Renal cortical epithelial cell (primary cell): ENCODE results near the gene IFITM5. TPM values are rescaled to one million over a fixed set of nuclear protein-coding genes. Genes with fewer than 3 reads are reported as not detected.
A peak's percentile ranks its signal among the peaks of the same experiment; 100 is the strongest.
"Not testable (repeated sequence)": the region's sequence is repeated elsewhere in the genome, so short reads cannot be mapped to it uniquely, and the experiment has no call there.

Source experiments
- DNase-seq: peaks from one replicate; pipeline ENCODE4 v3.0.0-alpha.2; 2011; ENCODE audit warnings: low read depth
- total RNA-seq: library from RNA; depleted of rRNA; stranded (reverse); fragments of >200 nt; gene quantifications from 2 replicates; pipeline ENCODE4 v1.2.3, GENCODE V29; 2014

IFITM5 gene
- total RNA-seq, 1 donor from 2014 or later, result not detected

- DNase-seq, result no peak
Measured at GRCh38 chr11:312092-312816, 12.9 kb upstream of the IFITM5 start.

GRCh38 chr11:311013-311748 lies 11.9 kb upstream of the IFITM5 start:
- not testable (repeated sequence) for DNase-seq

GRCh38 chr11:309979-310572 lies 10.8 kb upstream of the IFITM5 start:
- not testable (repeated sequence) for DNase-seq

- not testable (repeated sequence) for DNase-seq
Measured at GRCh38 chr11:308740-309665, 9.7 kb upstream of the IFITM5 start.

GRCh38 chr11:307766-308708 lies 8.7 kb upstream of the IFITM5 start, which contains the start of gene IFITM2:
Gene IFITM2 (plus strand): TSS chr11:307816. CDS start chr11:308193, 377 bp downstream.
- peak; percentile 77 for DNase-seq

GRCh38 chr11:306645-307371 lies 7.5 kb upstream of the IFITM5 start:
- DNase-seq, result no peak

GRCh38 chr11:305844-306211 lies 6.5 kb upstream of the IFITM5 start:
- DNase-seq, result no peak

DNA sequence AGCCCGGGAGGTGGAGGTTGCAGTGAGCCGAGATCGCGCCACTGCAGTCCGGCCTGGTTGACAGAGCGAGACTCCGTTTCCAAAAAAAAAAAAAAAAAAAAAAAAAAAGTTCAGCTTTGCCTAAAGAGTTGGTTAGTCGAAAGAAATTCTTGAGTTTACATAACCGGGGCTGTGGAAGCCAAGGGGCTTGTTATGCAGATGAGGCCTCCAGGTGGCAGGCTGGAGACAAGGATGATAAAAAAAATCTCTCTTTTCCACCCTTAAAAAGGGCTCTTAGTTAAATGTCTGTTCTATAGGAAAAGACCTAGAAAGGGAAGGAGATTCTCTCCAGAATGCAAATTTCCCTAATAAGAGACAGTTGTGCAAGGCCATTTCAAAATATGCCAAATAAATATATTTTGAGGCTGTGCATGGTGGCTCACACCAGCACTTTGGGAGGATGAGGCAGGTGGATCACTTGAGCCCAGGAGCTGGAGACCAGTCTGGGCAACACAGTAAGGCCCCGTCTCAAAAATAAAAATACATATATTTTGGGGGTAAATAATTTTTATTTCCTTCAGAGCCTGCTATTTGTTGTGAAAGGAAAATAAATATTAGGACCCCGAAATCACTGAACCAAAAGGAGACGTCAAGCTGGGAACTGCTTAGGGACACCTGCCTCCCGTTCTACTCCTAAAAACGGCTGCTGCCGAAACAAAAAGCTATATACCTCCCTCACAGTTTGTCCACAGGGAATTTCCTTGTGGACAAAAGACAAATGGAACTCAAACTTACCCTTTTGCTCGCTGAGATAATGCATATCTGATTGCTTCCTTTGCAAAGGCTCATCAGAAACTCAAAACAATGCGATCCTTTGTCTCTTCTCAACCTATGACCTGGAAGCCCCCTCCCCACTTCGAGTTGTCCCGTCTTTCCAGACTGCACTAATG lies 5.9 kb upstream of the IFITM5 start:
- DNase-seq, result peak; percentile 64

- no peak for DNase-seq
Measured at GRCh38 chr11:304061-304506, 4.8 kb upstream of the IFITM5 start.

GRCh38 chr11:303363-303762 lies 4.0 kb upstream of the IFITM5 start:
- DNase-seq, result no peak

GRCh38 chr11:299951-300735 lies 817 bp upstream of the IFITM5 start:
- no peak for DNase-seq

DNA sequence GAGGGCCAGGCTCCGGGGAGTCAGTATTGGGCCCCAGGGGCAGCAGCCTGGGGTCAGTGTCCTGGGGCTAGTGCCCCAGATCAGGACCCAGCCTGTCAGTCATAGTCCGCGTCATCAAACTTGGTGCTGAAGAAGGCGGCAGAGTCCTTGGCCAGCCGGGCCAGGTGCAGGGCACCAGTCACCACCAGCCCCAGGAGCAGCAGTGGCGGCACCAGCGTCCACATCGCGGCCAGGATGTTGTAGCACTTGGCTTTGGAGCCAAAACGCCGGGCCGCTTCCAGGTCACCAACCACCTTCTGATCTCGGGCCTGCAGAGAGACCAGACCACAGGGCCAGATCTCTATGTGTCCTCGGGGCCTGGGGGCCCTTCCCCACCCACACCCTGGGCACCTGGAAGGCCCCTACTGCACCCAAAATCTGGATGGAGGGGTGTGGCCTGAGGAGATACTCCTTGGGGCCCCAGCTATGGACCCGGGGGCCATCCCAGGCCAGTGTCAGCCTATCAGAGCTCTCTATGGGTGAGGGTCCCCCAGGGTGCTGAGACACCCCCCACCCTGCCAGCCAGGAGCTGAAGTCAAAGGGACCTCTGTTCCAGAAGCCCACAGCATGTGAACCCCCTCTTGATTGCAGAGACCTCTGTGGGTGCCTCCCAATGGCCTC lies 790 bp downstream of the IFITM5 start:
- DNase-seq, result no peak

DNA sequence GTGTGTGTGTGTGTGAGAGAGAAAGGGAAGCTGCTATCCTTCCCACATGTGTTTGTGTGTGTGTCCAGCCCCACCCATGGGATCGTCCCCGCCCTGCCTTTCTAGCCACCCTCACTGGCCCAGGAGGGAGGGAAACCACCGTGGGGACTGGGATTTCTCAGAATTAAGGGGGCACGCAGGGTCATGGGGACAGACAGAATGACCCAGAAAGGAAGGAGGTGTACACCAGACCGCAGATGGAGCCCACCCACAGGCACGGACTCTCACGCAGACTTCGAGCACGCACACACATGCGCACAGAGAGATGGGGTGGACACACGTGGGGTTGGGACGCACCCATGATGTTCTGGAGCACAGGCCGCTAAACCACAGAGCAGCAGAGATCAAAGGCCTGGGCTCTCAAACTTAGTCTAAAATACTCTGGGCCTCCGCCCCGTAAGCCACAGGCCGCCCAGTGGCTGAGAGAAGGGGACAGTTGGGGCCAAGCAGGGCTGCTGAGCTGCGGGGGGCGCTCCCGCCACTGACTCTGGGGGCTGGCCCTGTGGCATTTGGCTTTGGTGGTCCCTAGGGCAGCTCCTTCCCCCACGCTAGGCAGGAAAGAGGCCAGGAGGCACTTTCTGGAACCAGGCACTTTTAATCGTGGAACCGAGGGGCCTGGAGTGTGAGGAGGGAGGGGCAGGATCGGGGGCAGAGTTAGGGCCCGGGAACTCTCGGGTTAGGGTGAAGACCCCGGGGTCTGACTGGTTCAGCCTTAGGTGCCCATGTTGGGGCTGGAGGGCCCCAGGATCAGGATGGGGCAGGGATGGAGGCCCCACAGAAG lies 1.5 kb downstream of the IFITM5 start:
- no peak for DNase-seq

DNA sequence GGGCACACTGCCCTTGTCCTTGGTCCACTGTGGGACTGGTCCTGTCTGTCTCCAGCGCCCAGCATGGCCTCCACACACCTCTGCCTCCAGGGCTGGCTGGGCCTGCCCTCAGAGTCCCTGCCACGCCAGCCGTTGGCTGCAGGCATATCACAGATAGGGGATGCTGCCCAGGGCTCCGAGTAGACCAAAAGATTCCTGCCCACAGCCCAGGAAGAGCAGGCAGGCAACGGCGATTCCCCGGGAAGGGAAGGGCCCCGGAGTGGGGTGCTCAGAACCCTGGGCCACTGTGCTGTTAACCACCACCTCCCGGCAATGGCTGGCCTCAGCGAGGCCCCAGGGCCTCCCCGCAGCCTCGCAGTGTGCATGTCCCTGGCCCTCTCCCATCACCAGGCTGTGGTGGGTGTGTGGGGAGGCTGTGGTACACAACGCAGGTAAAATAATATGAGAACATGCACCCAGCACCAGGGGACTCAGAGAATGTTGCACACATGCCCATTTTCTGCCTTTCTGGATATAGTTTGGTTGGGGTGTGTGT lies 2.2 kb downstream of the IFITM5 start:
- no peak for DNase-seq

GRCh38 chr11:296171-297050 lies 2.9 kb downstream of the IFITM5 start:
- no peak for DNase-seq
